AG09319 (cell line): Measurements from ENCODE around the gene ACKR1.

Source experiments
- DNase-seq: peaks from one replicate; pipeline ENCODE4 v3.0.0-alpha.2; 2010; ENCODE audit warnings: low read depth; ENCODE audit errors: extremely low read depth
- TF ChIP-seq, protein P1 (sequence below): IDR thresholded peaks from 2 replicates; pipeline ENCODE4 v1.5.1; 2011; ENCODE audit warnings: low read depth, mild to moderate bottlenecking, inconsistent platforms, low read length, moderate library complexity

ACKR1 gene

DNA sequence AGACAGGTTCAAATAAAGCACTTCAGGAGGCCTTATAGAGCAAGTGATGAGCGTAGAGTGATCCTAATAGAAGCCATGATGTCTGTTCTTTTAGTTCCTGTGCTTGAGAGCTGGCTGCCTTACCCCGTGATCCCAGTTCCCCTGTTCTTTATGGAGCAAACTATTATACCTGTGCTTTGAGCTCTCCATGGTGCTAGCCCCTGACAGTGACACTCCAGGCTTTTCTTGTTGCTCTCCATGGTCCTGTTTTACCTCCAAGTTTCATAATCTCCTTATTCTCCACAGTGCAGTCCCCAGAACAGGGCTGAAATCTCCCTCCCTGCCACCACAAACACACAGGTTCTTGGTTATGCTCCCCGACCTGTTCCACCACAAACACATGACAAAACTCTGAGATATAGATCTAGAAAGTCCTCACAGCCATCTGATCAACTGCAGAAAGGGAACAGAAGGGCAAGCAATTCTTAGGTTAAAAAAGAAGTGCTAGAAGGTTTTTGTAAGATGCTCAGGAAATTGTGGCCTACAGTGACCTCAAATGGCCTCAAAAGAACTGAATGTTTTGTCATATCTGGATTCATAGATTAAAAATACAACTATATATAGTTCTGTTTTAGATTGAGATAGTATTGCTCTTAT lies 27.3 kb upstream of the ACKR1 start:
- TF ChIP-seq, protein P1, sequence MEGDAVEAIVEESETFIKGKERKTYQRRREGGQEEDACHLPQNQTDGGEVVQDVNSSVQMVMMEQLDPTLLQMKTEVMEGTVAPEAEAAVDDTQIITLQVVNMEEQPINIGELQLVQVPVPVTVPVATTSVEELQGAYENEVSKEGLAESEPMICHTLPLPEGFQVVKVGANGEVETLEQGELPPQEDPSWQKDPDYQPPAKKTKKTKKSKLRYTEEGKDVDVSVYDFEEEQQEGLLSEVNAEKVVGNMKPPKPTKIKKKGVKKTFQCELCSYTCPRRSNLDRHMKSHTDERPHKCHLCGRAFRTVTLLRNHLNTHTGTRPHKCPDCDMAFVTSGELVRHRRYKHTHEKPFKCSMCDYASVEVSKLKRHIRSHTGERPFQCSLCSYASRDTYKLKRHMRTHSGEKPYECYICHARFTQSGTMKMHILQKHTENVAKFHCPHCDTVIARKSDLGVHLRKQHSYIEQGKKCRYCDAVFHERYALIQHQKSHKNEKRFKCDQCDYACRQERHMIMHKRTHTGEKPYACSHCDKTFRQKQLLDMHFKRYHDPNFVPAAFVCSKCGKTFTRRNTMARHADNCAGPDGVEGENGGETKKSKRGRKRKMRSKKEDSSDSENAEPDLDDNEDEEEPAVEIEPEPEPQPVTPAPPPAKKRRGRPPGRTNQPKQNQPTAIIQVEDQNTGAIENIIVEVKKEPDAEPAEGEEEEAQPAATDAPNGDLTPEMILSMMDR, result no peak
- DNase-seq, result no peak

DNA sequence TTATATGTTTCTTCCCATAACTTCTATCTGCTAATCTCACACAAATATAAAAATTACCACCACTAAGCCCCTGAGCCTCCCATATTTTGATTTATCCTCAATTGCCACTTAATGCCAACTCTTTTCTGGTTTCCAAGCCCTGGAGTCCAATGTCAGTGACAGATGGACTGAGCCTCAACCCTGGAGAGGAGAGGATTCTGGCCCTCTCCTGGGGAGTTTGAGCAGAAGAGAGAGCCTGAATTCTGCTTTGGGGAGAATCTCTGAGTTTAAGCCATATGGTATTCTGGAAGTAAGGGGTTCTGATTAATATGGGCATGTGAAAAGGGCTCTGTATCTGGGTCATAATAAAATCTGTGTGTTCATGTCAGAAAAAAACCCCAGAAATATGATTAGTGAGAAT lies 24.8 kb upstream of the ACKR1 start:
- DNase-seq, result no peak
- TF ChIP-seq, protein P1, result no peak

DNA sequence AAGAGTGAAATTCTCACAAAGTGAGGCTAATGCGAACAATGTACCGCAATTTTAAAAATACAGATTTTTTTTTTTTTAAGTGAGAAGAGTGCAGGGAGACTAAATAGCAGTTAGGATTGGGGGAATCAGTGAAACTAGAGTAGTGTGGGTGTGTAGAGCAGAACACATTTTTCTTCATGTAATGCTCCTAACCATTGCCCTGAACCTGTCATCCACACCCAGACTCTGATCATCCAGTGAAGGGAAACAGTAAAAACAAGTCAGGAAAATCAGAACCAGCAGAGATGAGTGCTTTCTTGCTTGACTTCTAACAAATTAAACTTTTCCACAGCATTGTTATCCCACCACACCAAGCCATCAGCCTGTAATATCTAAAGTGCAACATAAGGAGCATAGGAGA lies 24.2 kb upstream of the ACKR1 start:
- no peak for DNase-seq
- TF ChIP-seq, protein P1, result no peak

DNA sequence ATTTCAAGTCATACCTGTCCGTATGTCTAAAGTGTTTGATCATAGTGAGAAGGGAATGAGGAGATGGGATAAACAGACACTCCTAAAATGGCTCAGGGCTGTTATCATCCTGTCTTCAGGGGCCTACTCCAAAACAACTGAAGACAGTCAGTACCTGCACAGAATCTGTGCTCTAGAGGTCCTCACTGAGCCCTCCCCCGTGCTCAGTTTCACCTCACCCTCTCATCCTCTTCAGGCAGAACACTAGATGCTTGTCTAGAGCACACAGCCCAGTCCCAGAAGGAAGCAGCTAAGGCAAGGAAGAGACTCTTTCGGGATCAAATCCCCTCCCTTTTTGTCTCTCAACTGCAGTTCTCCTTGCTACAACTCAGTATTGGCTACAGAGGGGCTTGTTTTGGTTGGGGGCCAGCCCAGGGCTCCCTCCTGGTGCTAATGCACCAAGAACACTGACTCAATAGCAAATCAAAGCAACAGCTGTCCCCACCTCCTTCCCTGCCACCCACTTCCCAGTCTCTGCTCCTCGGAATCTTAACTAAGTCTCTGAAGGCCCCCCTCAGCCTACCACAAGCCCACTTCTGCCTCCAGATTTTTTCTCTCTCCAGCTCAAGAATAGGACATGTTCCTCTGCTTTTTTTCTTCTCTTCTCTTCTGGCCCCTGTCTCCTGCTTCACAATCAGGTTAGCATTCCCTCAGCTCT lies 23.2 kb upstream of the ACKR1 start:
- TF ChIP-seq, protein P1, result no peak
- DNase-seq, result no peak

DNA sequence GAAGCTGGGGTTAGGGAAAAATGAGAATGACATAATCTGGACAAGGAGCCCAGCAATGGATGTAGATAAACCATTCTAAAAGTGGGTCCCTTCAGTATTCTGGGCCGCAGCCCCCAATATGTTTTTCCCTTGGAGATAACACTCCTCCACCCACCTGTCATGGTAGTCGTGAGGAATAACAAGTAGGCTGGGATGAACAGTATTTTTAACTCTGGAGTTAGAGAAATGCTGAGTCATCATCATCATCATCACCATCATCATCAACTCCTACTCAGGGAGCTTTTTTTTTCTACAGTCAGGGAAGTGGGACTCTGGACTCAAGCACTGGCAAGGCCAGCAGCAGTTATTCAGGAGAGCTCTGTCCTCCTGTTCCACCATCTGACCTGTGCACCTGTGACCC lies 20.5 kb upstream of the ACKR1 start:
- TF ChIP-seq, protein P1, result no peak
- no peak for DNase-seq

DNA sequence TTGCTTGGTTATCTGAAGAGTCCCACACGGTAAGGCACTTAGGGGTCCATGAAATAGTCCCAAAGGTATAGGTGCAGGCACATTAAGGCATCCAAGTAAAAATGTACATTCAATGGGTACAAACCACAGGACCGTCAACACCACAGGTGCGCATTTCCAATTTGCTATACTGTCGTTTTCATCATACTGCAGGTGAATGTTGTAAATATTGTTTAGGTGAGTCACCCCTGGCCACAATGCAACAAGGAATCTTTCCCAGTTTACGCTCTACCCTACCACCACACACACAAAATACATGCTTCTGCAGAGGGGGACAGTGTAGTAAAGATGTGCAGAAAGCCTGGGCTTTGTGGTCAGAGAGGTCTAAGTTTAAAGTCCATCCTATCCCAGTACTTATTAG lies 19.6 kb upstream of the ACKR1 start:
- TF ChIP-seq, protein P1, result no peak
- no peak for DNase-seq

DNA sequence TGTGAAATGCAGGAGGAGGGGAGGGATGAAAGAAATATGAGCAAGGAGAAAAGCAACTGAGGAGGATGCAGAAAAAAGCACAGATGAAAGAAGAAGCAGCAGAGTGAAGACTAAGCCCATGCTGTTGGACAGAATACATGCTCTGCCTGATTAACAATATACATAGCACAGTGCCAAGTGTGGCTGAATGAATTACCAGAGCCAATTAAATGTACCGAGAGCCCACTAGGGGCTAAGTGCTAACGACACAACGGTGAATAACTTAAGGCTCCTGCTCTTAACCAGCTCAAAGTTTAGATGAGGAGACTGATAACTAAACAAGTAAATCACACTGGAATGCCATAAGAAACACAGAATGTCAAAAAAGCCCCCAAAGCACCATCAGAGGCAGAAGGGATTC lies 17.6 kb upstream of the ACKR1 start:
- TF ChIP-seq, protein P1, result no peak
- no peak for DNase-seq
